ENCODE results near the gene ANKRD52. TPM values are rescaled to one million over a fixed set of nuclear protein-coding genes. Genes with fewer than 3 reads are reported as not detected.

Gene ANKRD52
- total and polyA plus RNA-seq, 9 of the 15 experiments (the other 6 are each of a cell fraction or from before 2014, with no cell fraction given) = 0.52 to 46.8 (median 7.9) TPM

GRCh38 chr12:56300644-56301464 is 42.7 kb upstream of the ANKRD52 start (continued):
- TF ChIP-seq ZNF280A (IDR thresholded peaks at IDR 0.05; ENCODE audit: low read depth, partially characterized antibody) (no peak), ZZZ3 (IDR thresholded peaks at IDR 0.05) (no peak), RBM22 (IDR thresholded peaks at IDR 0.05; ENCODE audit: low read depth, low read length, poor library complexity, severe bottlenecking) (no peak), GMEB1 (CRISPR knock-in tag; IDR thresholded peaks at IDR 0.05) (no peak; the same call in 1 of the 2 replicates), RFX5 (IDR thresholded peaks at IDR 0.05; ENCODE audit: low read depth, low read length) (no peak), POLR3A (IDR thresholded peaks at IDR 0.05; ENCODE audit: borderline replicate concordance, extremely low read depth, insufficient read depth, insufficient read length) (no peak), ZBTB49 (CRISPR knock-in tag; IDR thresholded peaks at IDR 0.05; ENCODE audit: borderline replicate concordance) (0 out of 2 replicates have a peak, but pooled peaks have one; percentile 60), IRF2 (CRISPR knock-in tag; IDR thresholded peaks at IDR 0.05) (no peak), GTF2A2 (tag; IDR thresholded peaks at IDR 0.05) (no peak), GATAD2B (IDR thresholded peaks at IDR 0.05; ENCODE audit: borderline replicate concordance) (0 out of 2 replicates have a peak, but pooled peaks have one; percentile 9), EGR1 (conservative IDR thresholded peaks at IDR 0.05) (no peak), GTF3C2 (IDR thresholded peaks at IDR 0.05; ENCODE audit: borderline replicate concordance, extremely low read depth, insufficient read length) (no peak), C11orf30 (IDR thresholded peaks at IDR 0.05; ENCODE audit: low read depth) (no peak), CBX5 (IDR thresholded peaks at IDR 0.05; ENCODE audit: borderline replicate concordance, low read depth) (no peak), NR2C2 (CRISPR knock-in tag; IDR thresholded peaks at IDR 0.05) (peak; percentile 82), NR2C2 (tag; IDR thresholded peaks at IDR 0.05) (peak; percentile 96), RB1 (IDR thresholded peaks at IDR 0.05; ENCODE audit: low read depth) (peak; percentile 67; the same call in 1 of the 2 replicates), ZNF695 (CRISPR knock-in tag; IDR thresholded peaks at IDR 0.05) (no peak), ZNF274 (IDR thresholded peaks at IDR 0.05; ENCODE audit: borderline replicate concordance, low read depth, low read length) (no peak)

Data from K562 (cell line).